ENCODE data around the gene HOXA4.

HOXA4 gene

GRCh38 chr7:27148756-27149641 lies 18.4 kb upstream of the HOXA4 start:
- DNase-seq (ENCODE audit: insufficient read length, low spot score) (no peak), FAIRE-seq (no peak)

GRCh38 chr7:27148031-27148755 lies 17.6 kb upstream of the HOXA4 start:
- FAIRE-seq (no peak), DNase-seq (ENCODE audit: insufficient read length, low spot score) (no peak)

DNA sequence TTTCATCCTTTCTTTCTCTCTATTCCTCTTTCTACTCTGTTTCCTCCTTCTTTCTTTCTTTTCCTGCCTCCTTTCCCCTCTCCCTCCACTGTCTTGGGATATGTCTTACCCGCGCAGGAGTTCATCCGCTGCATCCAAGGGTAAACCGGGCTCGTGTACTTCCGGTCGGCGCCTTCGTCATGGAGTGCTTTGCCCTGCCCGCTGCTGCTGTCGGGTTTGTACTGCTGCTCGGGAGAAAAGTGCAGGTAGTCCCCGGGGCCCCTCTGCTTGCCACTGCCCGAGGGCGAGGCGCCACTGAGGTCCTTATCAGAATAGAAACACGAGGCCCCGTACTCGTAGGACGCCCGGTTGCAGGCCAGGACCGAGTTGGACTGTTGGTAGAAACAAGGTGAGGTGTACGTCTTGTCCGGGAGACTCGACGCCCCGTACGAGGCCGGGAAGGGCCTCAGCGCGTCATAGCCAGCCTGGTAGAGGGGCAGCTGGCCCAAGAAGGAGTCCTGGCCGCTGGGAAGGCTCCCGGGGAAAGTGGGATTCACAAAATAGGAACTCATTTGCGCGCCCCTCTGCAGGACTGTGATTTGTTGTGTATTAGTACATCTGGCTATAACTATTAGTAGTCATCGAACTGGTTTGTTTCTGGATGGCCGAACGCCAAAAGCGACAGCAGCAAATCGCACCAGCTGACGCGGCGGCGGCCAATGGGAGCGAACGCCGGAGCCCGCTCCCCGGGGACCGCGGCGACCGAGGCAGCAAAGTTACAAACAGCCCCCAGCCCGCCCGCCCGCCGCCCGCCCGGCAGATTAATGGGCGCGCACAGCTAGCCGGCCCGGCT lies 16.9 kb upstream of the HOXA4 start, which contains the start of gene HOXA6:
Gene HOXA6, minus strand, starts transcription at position 576 of the 832 bp plus-strand sequence. Its CDS starts 25 bp downstream, at position 551.
- FAIRE-seq (no peak), DNase-seq (ENCODE audit: insufficient read length, low spot score) (no peak)

DNA sequence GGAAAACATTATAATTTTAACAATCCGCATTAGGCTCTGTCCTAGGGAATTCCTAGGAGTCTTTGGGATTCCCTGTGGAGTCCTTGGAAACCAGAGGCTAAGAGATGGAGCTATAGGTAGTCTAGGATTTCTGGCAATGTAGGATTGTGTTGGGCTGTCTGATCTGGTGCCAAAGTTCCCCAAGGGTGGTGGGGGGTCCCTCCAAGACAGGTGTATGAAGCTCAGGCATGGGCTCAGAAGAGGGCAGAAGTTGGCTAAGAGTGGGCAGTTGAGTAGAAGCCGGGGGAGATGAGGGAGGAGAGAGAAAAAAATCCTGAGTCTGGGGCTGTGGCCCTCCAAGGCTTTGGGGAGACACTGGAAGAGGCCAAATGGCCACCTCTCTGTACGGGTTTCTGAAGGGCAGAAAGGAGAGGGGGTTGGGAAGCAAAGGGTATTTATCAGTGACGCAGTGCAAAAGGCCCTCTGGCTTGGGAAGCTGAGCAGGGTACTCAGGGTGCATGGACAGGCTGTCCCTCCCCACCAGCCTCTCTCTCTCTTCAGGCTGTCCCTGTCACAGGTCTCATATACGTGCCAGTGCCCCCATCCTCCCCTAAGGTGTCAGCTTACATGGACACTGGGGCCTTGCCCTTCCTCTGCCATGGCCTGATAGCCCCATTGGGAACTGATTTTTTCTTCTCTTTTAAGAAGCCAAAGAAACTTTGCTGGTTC lies 16.1 kb upstream of the HOXA4 start:
- DNase-seq (ENCODE audit: insufficient read length, low spot score) (no peak), FAIRE-seq (no peak)

DNA sequence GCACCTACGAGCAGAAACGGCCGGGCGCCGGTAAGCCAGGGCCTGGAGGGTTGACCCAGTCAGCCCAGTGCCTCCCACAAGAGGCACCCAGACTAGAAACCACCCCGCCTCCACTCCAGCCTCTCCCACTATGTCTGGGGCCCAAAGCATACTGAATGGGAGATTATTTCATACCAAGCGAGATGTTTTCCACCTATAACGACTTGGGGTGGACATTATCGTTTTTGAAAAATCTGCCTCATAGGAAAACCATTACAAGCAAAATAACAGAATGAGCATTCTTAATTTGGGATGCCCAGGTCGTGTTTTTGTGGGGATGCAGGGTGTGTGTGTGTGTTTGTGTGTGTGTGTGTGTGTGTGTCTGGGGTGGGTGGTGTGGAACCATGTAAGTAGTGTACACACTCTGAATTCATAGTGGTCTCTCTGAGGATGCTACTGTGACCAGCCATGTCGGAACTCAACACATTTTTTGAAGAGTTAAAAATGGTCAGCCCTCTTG lies 15.4 kb upstream of the HOXA4 start:
- FAIRE-seq, result no peak

GRCh38 chr7:27145165-27145913 lies 14.8 kb upstream of the HOXA4 start:
- FAIRE-seq (no peak), DNase-seq (ENCODE audit: insufficient read length, low spot score) (no peak)

More for the DNA sequence above, 15.4 kb upstream of the HOXA4 start:
- DNase-seq (ENCODE audit: insufficient read length, low spot score), result no peak

DNA sequence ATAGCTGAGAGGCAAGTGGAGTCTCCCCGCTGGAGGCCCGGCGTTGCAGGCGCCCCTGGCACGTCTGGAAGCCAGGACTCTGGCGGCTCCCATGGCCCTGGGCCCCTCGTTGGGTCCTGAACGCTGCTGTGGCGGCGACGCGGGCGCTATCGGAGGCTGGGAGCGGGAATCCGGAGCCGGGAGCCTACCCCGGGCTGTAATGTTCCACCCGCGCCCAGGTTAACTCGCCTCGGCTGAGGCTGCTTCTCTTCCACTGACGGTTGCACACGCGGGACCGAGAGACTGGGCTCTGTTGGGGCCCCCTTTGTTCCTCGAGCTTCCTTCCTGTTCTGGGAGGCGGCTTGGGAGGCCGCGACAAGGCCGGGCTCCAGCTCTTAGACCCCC lies 14.2 kb upstream of the HOXA4 start:
- DNase-seq (ENCODE audit: insufficient read length, low spot score) (no peak), FAIRE-seq (no peak)

- FAIRE-seq (no peak), DNase-seq (ENCODE audit: insufficient read length, low spot score) (no peak)
Measured at GRCh38 chr7:27143950-27144780, 13.6 kb upstream of the HOXA4 start.

DNA sequence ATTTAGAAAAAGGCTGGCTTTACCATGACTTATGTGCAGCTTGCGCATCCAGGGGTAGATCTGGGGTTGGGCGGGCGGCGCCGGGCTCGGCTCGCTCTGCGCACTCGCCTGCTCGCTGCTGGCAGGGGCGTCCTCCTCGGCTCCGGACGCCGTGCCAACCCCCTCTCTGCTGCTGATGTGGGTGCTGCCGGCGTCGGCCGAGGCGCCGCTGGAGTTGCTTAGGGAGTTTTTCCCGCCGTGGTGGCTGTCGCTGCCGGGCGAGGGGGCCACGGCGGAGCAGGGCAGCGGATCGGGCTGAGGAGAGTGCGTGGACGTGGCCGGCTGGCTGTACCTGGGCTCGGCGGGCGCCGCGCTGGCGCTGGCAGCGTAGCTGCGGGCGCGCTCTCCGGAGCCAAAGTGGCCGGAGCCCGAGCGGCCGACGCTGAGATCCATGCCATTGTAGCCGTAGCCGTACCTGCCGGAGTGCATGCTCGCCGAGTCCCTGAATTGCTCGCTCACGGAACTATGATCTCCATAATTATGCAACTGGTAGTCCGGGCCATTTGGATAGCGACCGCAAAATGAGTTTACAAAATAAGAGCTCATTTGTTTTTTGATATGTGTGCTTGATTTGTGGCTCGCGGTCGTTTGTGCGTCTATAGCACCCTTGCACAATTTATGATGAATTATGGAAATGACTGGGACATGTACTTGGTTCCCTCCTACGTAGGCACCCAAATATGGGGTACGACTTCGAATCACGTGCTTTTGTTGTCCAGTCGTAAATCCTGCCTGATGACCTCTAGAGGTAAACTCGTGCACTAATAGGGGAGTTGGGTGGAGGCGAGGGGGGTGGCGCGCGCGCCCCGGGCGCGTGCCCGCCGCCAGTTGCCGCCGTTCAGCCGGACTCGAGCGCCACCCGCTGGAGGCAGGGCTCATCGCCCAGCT lies 12.7 kb upstream of the HOXA4 start, which contains the start of gene HOXA5:
Gene HOXA5, minus strand, starts transcription at position 659 of the 927 bp plus-strand sequence. Its CDS starts 74 bp downstream, at position 585.
- DNase-seq (ENCODE audit: insufficient read length, low spot score) (peak; percentile 59), FAIRE-seq (peak; percentile 69)

GRCh38 chr7:27142580-27143022 lies 12.0 kb upstream of the HOXA4 start:
- no peak for DNase-seq (ENCODE audit: insufficient read length, low spot score)
- FAIRE-seq, result no peak

GRCh38 chr7:27141923-27142579 lies 11.5 kb upstream of the HOXA4 start:
- DNase-seq (ENCODE audit: insufficient read length, low spot score) (no peak), FAIRE-seq (no peak)

DNA sequence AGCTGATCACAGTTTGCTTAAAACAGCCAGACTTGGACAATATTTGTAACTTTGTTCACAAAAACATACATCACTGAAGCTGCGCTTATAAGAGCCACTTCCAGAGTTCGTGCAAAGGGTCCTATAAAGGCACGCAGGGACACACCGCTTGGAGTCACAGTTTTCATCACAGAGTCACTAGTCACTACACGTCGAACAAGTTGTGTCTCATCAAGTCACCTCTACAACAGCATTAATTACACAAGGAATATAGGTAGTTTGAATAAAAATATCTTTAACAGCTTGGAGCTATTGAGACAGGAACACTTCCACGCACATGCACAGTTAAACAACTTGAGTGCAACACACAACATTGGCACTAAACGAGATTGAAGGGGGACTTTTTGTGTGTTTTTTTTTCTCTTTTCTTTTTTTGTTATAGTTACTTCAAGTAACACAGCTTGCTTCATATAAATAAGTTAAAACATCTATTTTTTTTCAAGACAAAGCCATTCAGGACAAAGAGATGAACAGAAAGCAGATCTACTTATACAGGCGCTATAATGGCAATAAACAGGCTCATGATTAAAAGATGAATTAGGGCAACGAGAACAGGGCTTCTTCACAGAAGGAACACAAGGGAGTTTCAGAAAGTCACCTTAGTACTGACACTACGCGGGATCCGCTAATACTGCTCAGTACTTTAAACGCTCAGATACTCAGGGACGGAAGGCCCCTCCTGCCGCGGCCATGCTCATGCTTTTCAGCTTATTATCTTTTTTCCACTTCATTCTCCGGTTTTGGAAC lies 10.8 kb upstream of the HOXA4 start:
- no peak for FAIRE-seq

GRCh38 chr7:27140126-27140857 lies 9.7 kb upstream of the HOXA4 start:
- DNase-seq (ENCODE audit: insufficient read length, low spot score) (no peak), FAIRE-seq (no peak)

More for the DNA sequence above, 10.8 kb upstream of the HOXA4 start:
- no peak for DNase-seq (ENCODE audit: insufficient read length, low spot score)

DNA sequence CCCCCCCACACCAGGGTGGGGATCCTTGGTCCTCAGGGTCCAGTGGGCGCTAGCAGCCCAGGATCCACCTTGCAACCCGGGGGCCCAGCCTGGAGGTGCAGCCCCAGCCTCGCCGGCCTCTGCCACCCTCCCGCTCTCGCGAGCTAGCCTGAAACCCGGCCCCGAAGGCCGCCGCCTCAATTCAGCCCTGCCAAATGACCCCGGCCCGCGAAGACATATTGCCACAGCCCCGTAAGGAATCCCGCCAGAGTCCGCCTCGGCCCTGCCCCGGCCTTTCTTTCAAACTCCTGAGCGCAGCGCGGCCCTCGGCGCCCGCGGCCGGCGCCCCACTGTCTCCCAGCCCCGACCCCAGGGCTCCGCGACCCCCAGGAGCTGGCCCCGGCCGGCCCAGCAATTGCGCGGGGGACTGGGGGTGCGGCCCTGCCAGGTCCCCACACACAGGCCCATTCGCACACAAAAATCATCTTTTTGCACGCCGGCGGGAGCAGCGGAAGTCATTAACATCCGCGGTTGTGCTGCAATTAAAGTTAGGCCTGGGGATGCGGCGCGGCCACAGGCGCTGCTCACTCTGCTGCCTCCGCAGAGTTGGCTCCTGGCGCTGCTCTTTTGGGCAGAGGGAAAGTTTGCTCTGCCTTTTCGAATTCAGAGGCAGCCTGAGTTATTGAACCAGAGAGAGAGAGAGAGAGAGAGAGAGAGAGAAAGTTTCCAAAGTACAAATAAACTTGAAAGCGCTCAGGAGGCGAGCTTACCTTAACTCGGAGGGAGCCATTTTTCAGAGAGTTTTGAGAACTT lies 9.0 kb upstream of the HOXA4 start:
- DNase-seq (ENCODE audit: insufficient read length, low spot score) (no peak), FAIRE-seq (no peak)

GRCh38 chr7:27138985-27139333 lies 8.4 kb upstream of the HOXA4 start:
- no peak for DNase-seq (ENCODE audit: insufficient read length, low spot score)
- no peak for FAIRE-seq
